ENCODE results near the gene KANSL3. TPM values are rescaled to one million over a fixed set of nuclear protein-coding genes. Genes with fewer than 3 reads are reported as not detected.
"Not testable (repeated sequence)": the region's sequence is repeated elsewhere in the genome, so short reads cannot be mapped to it uniquely, and the experiment has no call there.

Gene KANSL3
- total RNA-seq, 4 donors from 2014 or later, result 50.9 to 66.7 (median 60.6) TPM

DNA sequence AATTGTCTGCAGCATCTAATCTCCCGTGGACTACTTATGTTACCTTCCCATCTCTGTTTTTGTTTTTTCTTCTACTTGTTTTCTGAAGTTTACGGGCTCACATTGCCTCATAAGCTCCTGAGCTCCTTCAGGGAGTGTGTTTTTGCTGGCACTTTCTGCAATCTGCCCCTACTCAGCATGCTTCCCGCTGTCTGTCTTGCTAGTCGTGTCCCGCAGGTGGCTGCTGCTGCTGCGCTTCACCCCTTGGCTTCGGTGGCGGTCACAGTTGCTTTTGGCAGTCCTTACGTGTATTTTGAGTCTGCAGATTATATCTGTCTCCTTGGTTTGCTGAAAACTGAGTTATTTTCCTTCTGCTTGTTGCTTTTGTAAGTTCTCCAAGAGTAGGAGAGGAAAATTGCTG lies 41.7 kb upstream of the KANSL3 start:
- peaks cover 8% of the 10 kb centered on the region for H3K27me3 ChIP-seq
- 22 to 49% methylated on average over 7 to 9 of the region's 9 CpGs for WGBS, 2 donors (ENCODE audit: low coverage in 1 of 2)
- no peak overlapping the region for H3K27ac ChIP-seq
- H3K4me3 ChIP-seq, result no peak overlapping the region
- H3K36me3 ChIP-seq, result no peaks in the 10 kb centered on the region
- no peaks in the 10 kb centered on the region for H3K4me1 ChIP-seq
- H3K9me3 ChIP-seq, result no peaks in the 10 kb centered on the region
- no peak for TF ChIP-seq POLR2A (IDR thresholded peaks at IDR 0.05)
- TF ChIP-seq, protein P1, sequence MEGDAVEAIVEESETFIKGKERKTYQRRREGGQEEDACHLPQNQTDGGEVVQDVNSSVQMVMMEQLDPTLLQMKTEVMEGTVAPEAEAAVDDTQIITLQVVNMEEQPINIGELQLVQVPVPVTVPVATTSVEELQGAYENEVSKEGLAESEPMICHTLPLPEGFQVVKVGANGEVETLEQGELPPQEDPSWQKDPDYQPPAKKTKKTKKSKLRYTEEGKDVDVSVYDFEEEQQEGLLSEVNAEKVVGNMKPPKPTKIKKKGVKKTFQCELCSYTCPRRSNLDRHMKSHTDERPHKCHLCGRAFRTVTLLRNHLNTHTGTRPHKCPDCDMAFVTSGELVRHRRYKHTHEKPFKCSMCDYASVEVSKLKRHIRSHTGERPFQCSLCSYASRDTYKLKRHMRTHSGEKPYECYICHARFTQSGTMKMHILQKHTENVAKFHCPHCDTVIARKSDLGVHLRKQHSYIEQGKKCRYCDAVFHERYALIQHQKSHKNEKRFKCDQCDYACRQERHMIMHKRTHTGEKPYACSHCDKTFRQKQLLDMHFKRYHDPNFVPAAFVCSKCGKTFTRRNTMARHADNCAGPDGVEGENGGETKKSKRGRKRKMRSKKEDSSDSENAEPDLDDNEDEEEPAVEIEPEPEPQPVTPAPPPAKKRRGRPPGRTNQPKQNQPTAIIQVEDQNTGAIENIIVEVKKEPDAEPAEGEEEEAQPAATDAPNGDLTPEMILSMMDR (IDR thresholded peaks at IDR 0.05), result no peak
- no peak for TF ChIP-seq EP300 (IDR thresholded peaks at IDR 0.05)
- ATAC-seq, result no peak

DNA sequence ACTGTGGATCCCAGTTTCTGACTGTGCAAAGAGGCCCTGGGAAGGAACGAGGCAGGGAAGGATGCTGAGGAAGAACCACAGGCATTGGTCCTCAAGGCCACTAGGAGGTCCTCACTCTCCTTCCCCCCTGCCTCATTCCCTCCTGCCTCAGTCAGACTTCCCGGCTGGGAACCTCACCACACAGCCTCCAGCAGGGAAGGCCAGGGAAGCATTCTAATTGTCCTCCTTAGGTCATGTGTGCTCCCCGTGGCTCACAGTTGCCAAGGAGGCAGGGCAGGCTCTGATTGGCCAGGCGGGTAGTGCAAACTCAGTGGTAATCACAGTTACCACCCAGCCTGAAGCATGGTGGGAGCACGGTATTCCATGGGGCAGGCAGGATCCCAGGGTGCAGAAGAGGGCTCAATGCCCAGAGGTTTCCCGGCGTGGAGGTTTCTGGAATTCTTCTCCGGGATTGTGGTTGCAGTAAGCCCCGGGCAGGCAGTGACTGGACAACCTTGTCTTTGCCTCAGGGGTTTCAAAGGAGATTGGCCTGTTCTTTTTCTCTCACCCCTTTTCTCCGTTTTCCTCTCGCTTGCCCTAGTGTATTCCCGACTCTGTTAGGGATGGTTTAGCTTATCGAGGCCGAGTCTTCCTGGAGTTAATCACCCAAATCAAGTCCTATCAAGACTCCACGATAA lies 31.6 kb upstream of the KANSL3 start:
- Histone ChIP-seq H3K27ac (no peak overlapping the region), H3K4me1 (peaks cover 0 to 13% (median 0%) of the 10 kb centered on the region in 3 donors), H3K27me3 (no peaks in the 10 kb centered on the region), H3K9me3 (no peaks in the 10 kb centered on the region), H3K4me3 (no peak overlapping the region), H3K36me3 (no peaks in the 10 kb centered on the region)
- WGBS, 2 donors (ENCODE audit: low coverage in 1 of 2), result 71 to 80% methylated on average over 2 to 7 of the region's 15 CpGs
- ATAC-seq, result no peak
- TF ChIP-seq EP300 (IDR thresholded peaks at IDR 0.05), result no peak
- TF ChIP-seq, protein P1 (IDR thresholded peaks at IDR 0.05), result no peak
- TF ChIP-seq POLR2AphosphoS5 (IDR thresholded peaks at IDR 0.05), result no peak
- no peak for TF ChIP-seq POLR2A (IDR thresholded peaks at IDR 0.05)

DNA sequence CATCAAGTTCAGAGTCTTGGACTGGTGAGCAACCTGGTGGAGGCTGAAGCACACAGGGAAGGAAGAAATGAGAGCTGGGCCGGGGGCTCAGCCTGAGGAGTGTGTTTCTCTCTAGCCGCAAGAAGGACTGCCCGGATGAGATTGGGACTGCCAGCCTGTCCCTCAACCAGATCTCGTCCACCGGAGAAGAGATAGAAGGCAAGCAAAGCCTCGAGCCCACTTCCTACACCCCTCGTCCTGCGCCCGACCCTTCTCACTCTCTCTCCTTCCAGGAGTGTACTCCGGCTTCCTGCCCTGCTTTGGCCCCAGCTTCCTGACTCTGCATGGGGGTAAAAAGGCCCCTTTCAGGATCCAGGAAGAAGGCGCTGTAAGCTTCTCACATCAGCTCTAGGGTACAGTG lies 30.7 kb upstream of the KANSL3 start:
- WGBS, 2 donors (ENCODE audit: low coverage in 1 of 2), result 70 to 94% methylated on average over 2 to 3 of the region's 11 CpGs
- no peaks in the 10 kb centered on the region for H3K27me3 ChIP-seq
- peaks cover 0 to 13% (median 0%) of the 10 kb centered on the region in 3 donors for H3K4me1 ChIP-seq
- TF ChIP-seq POLR2AphosphoS5 (IDR thresholded peaks at IDR 0.05) (no peak), EP300 (IDR thresholded peaks at IDR 0.05) (no peak), POLR2A (IDR thresholded peaks at IDR 0.05) (no peak)
- TF ChIP-seq, protein P1 (IDR thresholded peaks at IDR 0.05), result no peak
- ATAC-seq, result no peak
- no peak overlapping the region for H3K4me3 ChIP-seq
- peaks cover 0 to 7% (median 0%) of the 10 kb centered on the region in 3 donors for H3K9me3 ChIP-seq
- no peak overlapping the region for H3K27ac ChIP-seq
- no peaks in the 10 kb centered on the region for H3K36me3 ChIP-seq

DNA sequence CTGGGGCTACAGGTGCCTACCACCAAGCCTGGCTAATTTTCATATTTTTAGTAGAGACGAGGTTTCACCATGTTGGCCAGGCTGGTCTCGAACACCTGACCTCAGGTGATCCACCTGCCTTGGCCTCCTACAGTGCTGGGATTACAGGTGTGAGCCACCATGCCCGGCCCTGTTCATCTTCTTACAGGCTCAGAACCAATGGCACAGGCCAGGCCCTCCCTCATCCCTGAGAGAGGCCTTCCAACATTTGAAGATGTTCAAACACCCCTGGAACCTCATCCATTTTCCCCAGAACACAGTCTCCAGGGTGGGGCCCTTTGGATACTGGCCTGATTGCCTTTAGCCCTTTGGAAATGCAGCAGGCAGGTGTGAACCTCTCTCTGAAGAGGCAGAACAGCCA lies 27.6 kb upstream of the KANSL3 start:
- H3K27ac ChIP-seq, result peak overlapping the region; percentile 1 to 75 (median 70)
- H3K27me3 ChIP-seq, H3K9me3 ChIP-seq, H3K4me3 ChIP-seq, ATAC-seq, H3K36me3 ChIP-seq: not testable (repeated sequence)
- WGBS, 2 donors (ENCODE audit: low coverage in 1 of 2), result 100% methylated on average over 1 of the region's 3 CpGs; no CpG with 5 or more reads in 1 of the 2 donors
- H3K4me1 ChIP-seq, result peaks cover 0 to 13% (median 0%) of the 10 kb centered on the region in 3 donors

DNA sequence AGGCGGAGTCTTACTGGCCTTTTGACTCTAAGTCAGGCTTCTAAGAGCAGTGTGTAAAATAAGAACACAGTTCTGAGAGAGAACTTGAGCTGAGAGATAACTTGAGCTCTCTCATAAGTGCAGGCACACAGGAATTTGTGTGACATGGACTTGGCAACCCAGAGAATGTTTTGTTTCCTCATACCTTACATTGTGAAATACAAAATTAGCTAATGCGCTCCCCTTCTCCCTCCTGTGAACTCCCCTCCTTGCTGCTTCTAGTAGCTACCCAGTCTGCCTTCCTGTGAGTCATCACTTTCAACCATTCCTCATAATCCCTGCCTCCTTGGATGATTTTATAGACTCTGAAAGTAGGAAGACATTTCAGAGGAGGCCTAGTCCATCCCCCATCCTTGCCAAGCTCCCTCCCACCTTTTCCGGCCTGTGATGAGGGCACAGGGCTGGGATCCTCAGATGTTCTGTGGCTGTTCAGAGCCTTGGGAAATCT lies 27.0 kb upstream of the KANSL3 start:
- ATAC-seq, result peak; percentile 96
- Histone ChIP-seq H3K36me3 (no peaks in the 10 kb centered on the region), H3K4me3 (no peak overlapping the region), H3K9me3 (peaks cover 0 to 7% (median 0%) of the 10 kb centered on the region in 3 donors), H3K27me3 (no peaks in the 10 kb centered on the region), H3K27ac (peak overlapping the region; percentile 21 to 75 (median 70)), H3K4me1 (peaks cover 0 to 13% (median 0%) of the 10 kb centered on the region in 3 donors)
- TF ChIP-seq POLR2AphosphoS5 (IDR thresholded peaks at IDR 0.05) (peak; percentile 51), EP300 (IDR thresholded peaks at IDR 0.05) (no peak)
- 59 to 62% methylated on average over 2 to 3 of the region's 3 CpGs for WGBS, 2 donors (ENCODE audit: low coverage in 1 of 2)

DNA sequence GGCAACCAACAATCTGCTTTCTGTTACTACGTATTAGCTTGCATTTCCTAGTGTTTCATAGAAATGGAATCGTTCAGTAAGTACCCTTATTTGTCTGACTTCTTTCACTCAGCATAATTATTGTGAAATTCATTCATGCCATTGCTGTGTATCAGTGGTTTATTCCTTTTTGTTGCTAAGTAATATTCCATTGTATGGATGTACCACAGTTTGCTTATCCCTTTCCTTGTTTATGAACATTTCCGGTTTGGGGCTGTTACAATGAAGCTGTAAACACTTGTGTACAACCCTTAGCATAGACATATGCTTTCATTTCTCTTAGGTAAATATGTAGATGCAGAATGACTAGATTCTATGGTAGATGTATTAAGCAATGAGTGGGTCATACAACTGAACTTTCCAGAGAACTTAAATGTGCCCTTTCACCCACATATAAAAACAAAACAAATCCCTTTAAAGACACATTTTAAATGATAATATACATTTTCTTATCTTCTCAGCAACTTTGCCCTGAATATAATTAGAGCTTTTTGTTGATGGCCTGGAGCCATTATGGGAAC lies 26.3 kb upstream of the KANSL3 start:
- Histone ChIP-seq H3K27me3 (no peaks in the 10 kb centered on the region), H3K4me1 (peaks cover 0 to 13% (median 0%) of the 10 kb centered on the region in 3 donors), H3K4me3 (no peak overlapping the region), H3K36me3 (no peaks in the 10 kb centered on the region), H3K27ac (peak overlapping the region; percentile 21 to 75 (median 70)), H3K9me3 (peaks cover 0 to 7% (median 0%) of the 10 kb centered on the region in 3 donors)
- TF ChIP-seq, protein P1 (IDR thresholded peaks at IDR 0.05), result no peak
- 83 to 88% methylated on average over 3 of the region's 3 CpGs for WGBS, 2 donors (ENCODE audit: low coverage in 1 of 2)
- ATAC-seq, result no peak
